MM.1S (cell line): ENCODE results near the gene PLAAT4.

Source experiments
- DNase-seq: peaks from one replicate; pipeline ENCODE4 v3.0.0-alpha.2; 2015
- H2AFZ ChIP-seq: fragments of 300-600 bp; sonication (generic); 2 replicates; pipeline ENCODE4 v1.6.0; 2016; ENCODE audit warnings: antibody characterized with exemption, low read length
- H3F3A ChIP-seq: fragments of 300-600 bp; sonication (generic); 2 replicates; pipeline ENCODE4 v1.6.1; 2016; ENCODE audit warnings: mild to moderate bottlenecking, antibody characterized with exemption, low read length, moderate library complexity, mixed read lengths; ENCODE audit not compliant: insufficient read depth
- H3K27ac ChIP-seq: fragments of 300-600 bp; sonication (generic); 2 replicates; pipeline ENCODE4 v1.5.1; 2016; ENCODE audit warnings: mild to moderate bottlenecking, low read length
- H3K27me3 ChIP-seq: fragments of 300-600 bp; sonication (generic); replicated peaks from 2 replicates; pipeline ENCODE4 v1.6.0; 2016; ENCODE audit warnings: low read length; ENCODE audit not compliant: insufficient read depth
- H3K36me3 ChIP-seq: fragments of 300-600 bp; sonication (generic); replicated peaks from 2 replicates; pipeline ENCODE4 v1.6.1; 2016; ENCODE audit warnings: mild to moderate bottlenecking, low read length, mixed read lengths; ENCODE audit not compliant: insufficient read depth
- H3K4me1 ChIP-seq: fragments of 300-600 bp; sonication (generic); 2 replicates; pipeline ENCODE4 v1.6.1; 2016; ENCODE audit warnings: low read length, mixed read lengths
- H3K4me2 ChIP-seq: fragments of 300-600 bp; sonication (generic); 2 replicates; pipeline ENCODE4 v1.6.0; 2016; ENCODE audit warnings: low read depth, low read length
- H3K4me3 ChIP-seq: fragments of 300-600 bp; sonication (generic); 2 replicates; pipeline ENCODE4 v1.5.1; 2016; ENCODE audit warnings: low read length, mixed read lengths
- H3K79me2 ChIP-seq: fragments of 300-600 bp; sonication (generic); 2 replicates; pipeline ENCODE4 v1.6.1; 2016; ENCODE audit warnings: mixed run types, low read length, mixed read lengths
- H3K9ac ChIP-seq: fragments of 300-600 bp; sonication (generic); 2 replicates; pipeline ENCODE4 v1.6.1; 2016; ENCODE audit warnings: low read length, mixed read lengths
- H3K9me2 ChIP-seq: fragments of 300-600 bp; sonication (generic); replicated peaks from 2 replicates; pipeline ENCODE4 v1.6.1; 2016; ENCODE audit warnings: mild to moderate bottlenecking, low read length, mixed read lengths; ENCODE audit not compliant: insufficient read depth
- H3K9me3 ChIP-seq: fragments of 300-600 bp; sonication (generic); replicated peaks from 2 replicates; pipeline ENCODE4 v1.6.1; 2016; ENCODE audit warnings: mild to moderate bottlenecking, low read length, mixed read lengths; ENCODE audit not compliant: insufficient read depth
- H4K20me1 ChIP-seq: fragments of 300-600 bp; sonication (generic); 2 replicates; pipeline ENCODE4 v1.6.1; 2016; ENCODE audit warnings: mild to moderate bottlenecking, low read length, moderate library complexity, mixed read lengths; ENCODE audit not compliant: insufficient read depth
- EZH2 ChIP-seq: fragments of 300-600 bp; sonication (generic); optimal IDR thresholded peaks from 2 replicates; pipeline ENCODE3; 2017; ENCODE audit warnings: low read depth, mild to moderate bottlenecking, antibody characterized with exemption, low read length, mixed read lengths
- EZH2phosphoT487 ChIP-seq: fragments of 300-600 bp; sonication (generic); IDR thresholded peaks from 2 replicates; pipeline ENCODE4 v1.6.1; 2018; ENCODE audit warnings: antibody characterized with exemption, low read length
- TF ChIP-seq, protein P1 (sequence below): fragments of 300-600 bp; sonication (generic); IDR thresholded peaks from 2 replicates; pipeline ENCODE4 v1.5.1; 2016; ENCODE audit warnings: antibody characterized with exemption, low read length, mixed read lengths

Gene PLAAT4

GRCh38 chr11:63493127-63493526 lies 43.5 kb upstream of the PLAAT4 start:
- no peaks in the 10 kb centered on the region for H4K20me1 ChIP-seq
- H3K36me3 ChIP-seq, result no peaks in the 10 kb centered on the region
- no peaks in the 10 kb centered on the region for H3K9me2 ChIP-seq
- no peaks in the 10 kb centered on the region for H3K27me3 ChIP-seq
- H3K4me3 ChIP-seq, result no peak overlapping the region
- no peak overlapping the region for H3K27ac ChIP-seq
- H3K9me3 ChIP-seq, result no peaks in the 10 kb centered on the region
- no peaks in the 10 kb centered on the region for H3K79me2 ChIP-seq
- DNase-seq, result no peak
- H3K4me1 ChIP-seq, result no peaks in the 10 kb centered on the region
- no peaks in the 10 kb centered on the region for H3F3A ChIP-seq
- TF ChIP-seq EZH2, result no peak
- TF ChIP-seq, protein P1, sequence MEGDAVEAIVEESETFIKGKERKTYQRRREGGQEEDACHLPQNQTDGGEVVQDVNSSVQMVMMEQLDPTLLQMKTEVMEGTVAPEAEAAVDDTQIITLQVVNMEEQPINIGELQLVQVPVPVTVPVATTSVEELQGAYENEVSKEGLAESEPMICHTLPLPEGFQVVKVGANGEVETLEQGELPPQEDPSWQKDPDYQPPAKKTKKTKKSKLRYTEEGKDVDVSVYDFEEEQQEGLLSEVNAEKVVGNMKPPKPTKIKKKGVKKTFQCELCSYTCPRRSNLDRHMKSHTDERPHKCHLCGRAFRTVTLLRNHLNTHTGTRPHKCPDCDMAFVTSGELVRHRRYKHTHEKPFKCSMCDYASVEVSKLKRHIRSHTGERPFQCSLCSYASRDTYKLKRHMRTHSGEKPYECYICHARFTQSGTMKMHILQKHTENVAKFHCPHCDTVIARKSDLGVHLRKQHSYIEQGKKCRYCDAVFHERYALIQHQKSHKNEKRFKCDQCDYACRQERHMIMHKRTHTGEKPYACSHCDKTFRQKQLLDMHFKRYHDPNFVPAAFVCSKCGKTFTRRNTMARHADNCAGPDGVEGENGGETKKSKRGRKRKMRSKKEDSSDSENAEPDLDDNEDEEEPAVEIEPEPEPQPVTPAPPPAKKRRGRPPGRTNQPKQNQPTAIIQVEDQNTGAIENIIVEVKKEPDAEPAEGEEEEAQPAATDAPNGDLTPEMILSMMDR, result no peak
- TF ChIP-seq EZH2phosphoT487, result no peak
- H2AFZ ChIP-seq, result no peak overlapping the region
- no peak overlapping the region for H3K4me2 ChIP-seq
- H3K9ac ChIP-seq, result no peak overlapping the region

GRCh38 chr11:63494975-63495374 lies 41.6 kb upstream of the PLAAT4 start:
- no peak overlapping the region for H2AFZ ChIP-seq
- H3K27ac ChIP-seq, result no peak overlapping the region
- no peaks in the 10 kb centered on the region for H3K27me3 ChIP-seq
- H3F3A ChIP-seq, result no peaks in the 10 kb centered on the region
- TF ChIP-seq EZH2, result no peak
- TF ChIP-seq, protein P1, result no peak
- TF ChIP-seq EZH2phosphoT487, result no peak
- H3K9me3 ChIP-seq, result no peaks in the 10 kb centered on the region
- no peaks in the 10 kb centered on the region for H4K20me1 ChIP-seq
- no peak overlapping the region for H3K4me3 ChIP-seq
- no peak overlapping the region for H3K4me2 ChIP-seq
- no peaks in the 10 kb centered on the region for H3K36me3 ChIP-seq
- H3K4me1 ChIP-seq, result no peaks in the 10 kb centered on the region
- no peaks in the 10 kb centered on the region for H3K9me2 ChIP-seq
- no peaks in the 10 kb centered on the region for H3K79me2 ChIP-seq
- H3K9ac ChIP-seq, result no peak overlapping the region
- DNase-seq, result no peak

DNA sequence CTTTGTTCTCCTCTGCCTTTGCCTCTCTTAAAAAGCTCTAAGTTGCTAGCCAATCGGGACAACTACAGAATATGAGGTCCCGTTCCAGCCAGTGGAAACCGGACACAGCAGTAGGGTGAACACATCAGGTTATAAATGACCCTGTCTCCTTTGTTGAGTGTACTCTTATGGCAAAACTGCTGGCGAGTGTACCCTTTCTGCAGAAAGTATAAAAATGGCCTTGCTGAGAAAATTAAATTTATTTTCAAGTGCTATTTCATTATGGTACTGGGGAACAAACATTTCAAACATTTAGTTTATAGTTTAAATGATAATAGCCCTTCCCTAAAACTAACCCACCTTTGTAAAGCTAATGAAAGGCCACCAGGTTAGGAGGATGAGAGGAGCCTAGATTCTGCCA lies 36.7 kb upstream of the PLAAT4 start:
- H3K4me3 ChIP-seq, result no peak overlapping the region
- H3K9ac ChIP-seq, result no peak overlapping the region
- H3K36me3 ChIP-seq, result no peaks in the 10 kb centered on the region
- H3K27ac ChIP-seq, result no peak overlapping the region
- H3K4me2 ChIP-seq, result no peak overlapping the region
- TF ChIP-seq, protein P1, result no peak
- TF ChIP-seq EZH2, result no peak
- no peak for TF ChIP-seq EZH2phosphoT487
- no peaks in the 10 kb centered on the region for H3F3A ChIP-seq
- H2AFZ ChIP-seq, result no peak overlapping the region
- no peak for DNase-seq
- H4K20me1 ChIP-seq, result no peaks in the 10 kb centered on the region
- no peaks in the 10 kb centered on the region for H3K9me2 ChIP-seq
- H3K27me3 ChIP-seq, result no peaks in the 10 kb centered on the region
- H3K9me3 ChIP-seq, result no peaks in the 10 kb centered on the region
- H3K4me1 ChIP-seq, result no peaks in the 10 kb centered on the region
- no peaks in the 10 kb centered on the region for H3K79me2 ChIP-seq

DNA sequence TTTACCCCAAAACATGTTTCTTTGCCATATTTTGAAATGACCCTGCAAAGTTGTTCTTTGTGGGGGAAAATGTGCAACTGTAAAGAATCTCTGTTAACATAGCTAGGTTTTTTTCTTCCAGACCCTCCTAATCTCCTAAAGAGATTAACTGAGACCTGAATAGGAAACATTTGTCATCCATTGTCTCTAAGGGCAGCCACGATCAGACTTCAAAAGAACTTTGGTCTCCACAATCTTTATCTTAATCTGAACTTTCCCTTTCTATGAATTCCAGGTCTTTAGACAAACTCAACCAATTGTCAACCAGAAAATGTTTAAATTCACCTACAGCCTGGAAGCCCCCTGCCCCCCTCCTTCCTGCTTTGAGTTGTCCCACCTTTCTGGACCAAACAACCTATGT lies 35.4 kb upstream of the PLAAT4 start:
- Histone ChIP-seq H3K79me2 (no peaks in the 10 kb centered on the region), H2AFZ (no peak overlapping the region), H3K9me2 (no peaks in the 10 kb centered on the region), H3K9ac (no peak overlapping the region), H3F3A (no peaks in the 10 kb centered on the region), H3K36me3 (no peaks in the 10 kb centered on the region), H4K20me1 (no peaks in the 10 kb centered on the region), H3K4me1 (no peaks in the 10 kb centered on the region), H3K4me3 (no peak overlapping the region), H3K9me3 (no peaks in the 10 kb centered on the region), H3K4me2 (no peak overlapping the region), H3K27ac (no peak overlapping the region), H3K27me3 (no peaks in the 10 kb centered on the region)
- TF ChIP-seq, protein P1, result no peak
- TF ChIP-seq EZH2 (no peak), EZH2phosphoT487 (no peak)
- no peak for DNase-seq
